SH-SY5Y (cell line): ENCODE data around the gene METTL16.

Experiments
- GATA2 ChIP-seq: IDR thresholded peaks from 2 replicates; pipeline ENCODE4 v1.6.1; 2011; ENCODE audit warnings: mild to moderate bottlenecking, low read depth, low read length
- GATA3 ChIP-seq: IDR thresholded peaks from 2 replicates; pipeline ENCODE4 v1.6.1; 2011; ENCODE audit warnings: low read depth, mild to moderate bottlenecking, low read length, moderate library complexity

DNA sequence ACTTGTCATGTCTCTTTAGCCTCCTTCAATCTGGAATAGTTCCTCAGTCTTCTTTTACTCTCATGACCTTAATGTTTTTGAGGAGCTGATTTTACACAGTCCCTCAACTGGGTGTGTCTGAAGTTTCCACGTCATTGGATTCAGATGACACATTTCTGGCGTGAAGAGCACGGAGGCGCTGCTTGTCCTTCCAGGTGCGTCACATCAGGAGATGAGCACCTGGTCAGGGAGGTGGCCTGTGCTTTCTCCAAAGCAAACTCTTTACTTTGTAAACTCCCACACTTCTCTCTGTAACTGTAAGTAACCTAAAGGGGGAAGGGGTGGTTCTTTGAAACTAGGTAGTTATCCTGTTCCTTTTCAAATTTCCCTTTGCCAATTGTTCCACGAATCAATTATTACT is 58.4 kb downstream of the METTL16 start:
- TF ChIP-seq GATA3 (no peak), GATA2 (no peak)
